NOMO-1 treated with dmso at 0.1 percent for 144 hours (cell line): ENCODE measurements around the gene INAFM1.

ENCODE experiments used
- DNase-seq: peaks from one replicate; lab custom pipeline; 2025; ENCODE audit not compliant: unreplicated experiment; lab: John Stamatoyannopoulos, UW

INAFM1 gene

DNA sequence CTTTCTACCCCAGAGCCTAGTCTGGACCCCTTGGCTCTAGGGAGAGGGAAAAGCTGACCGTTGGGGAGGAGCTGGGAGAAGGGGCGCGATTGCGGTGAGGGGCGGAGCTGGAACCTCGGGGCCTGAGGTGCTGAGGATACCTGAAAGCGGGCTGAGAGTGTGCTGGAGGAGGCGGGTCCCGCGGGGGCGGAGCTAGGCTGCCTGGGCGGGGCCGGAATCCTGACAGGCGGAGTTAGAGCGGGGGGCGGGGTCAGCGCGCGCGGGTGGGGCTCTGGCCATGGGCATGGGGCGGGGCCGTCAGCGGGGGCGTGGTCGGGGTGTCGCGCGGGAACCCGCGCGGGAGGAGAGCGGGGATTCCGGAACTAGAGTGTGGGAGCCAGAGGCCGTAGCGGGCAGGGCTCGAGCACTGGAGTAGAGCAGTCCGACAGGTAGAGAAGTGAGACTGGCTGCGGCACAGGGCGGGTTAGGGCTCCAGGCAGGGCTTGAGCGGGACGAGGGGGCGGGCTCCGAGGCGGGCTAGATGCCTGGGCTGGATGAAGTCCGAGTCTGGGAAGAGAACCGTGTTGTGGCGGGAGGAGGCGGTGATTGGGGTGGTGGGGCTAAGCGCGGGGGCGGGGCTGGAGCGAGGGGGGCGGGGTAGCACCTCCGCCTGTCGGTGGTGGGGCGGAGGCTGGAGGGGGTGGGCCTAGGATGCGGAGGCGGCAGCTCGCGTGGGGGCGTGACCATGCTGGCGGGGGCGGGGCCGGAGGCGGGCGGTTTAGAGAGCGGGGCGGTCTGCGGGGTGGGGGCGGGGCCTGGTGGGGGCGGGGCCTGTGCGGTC lies at the start of gene INAFM1:
INAFM1 (plus strand) TSS at position 815 of the 820 bp plus-strand sequence. CDS start 35 bp downstream, outside the sequence.
- DNase-seq: peak; percentile 98

DNA sequence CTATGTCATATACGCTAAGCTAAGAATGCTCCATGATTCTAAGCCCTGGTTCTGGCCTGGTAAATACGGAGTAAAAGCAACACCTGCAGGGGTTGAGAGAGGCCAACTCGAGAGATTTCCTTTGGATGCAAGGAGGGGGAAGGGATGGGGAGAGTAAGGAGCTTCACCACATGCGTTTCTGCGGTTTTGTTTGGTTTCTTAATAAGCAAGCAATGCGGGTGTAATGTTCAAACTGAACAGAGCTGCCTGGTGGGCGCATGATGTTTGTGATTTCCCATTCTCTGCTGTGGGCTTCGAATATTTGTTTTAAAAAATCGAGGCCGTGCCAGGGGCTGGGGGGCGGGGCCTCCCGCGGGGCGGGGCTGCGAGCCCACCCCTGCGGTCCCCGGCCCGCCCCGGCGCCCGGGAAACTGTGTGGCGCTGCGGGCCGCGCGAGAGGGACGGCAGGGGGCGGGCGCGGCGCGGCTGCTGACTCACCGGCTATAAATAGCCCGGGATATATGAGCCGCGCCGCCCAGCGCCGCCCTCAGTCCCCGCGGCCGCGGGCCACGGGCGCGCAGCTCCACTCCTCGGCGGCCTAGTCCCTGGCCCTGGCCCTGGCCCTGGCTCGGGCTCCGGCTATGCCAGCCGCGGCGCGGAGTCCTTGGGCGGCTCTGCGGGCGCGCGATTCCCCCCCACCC lies 48.8 kb upstream of the INAFM1 start:
- peak; percentile 55 for DNase-seq

DNA sequence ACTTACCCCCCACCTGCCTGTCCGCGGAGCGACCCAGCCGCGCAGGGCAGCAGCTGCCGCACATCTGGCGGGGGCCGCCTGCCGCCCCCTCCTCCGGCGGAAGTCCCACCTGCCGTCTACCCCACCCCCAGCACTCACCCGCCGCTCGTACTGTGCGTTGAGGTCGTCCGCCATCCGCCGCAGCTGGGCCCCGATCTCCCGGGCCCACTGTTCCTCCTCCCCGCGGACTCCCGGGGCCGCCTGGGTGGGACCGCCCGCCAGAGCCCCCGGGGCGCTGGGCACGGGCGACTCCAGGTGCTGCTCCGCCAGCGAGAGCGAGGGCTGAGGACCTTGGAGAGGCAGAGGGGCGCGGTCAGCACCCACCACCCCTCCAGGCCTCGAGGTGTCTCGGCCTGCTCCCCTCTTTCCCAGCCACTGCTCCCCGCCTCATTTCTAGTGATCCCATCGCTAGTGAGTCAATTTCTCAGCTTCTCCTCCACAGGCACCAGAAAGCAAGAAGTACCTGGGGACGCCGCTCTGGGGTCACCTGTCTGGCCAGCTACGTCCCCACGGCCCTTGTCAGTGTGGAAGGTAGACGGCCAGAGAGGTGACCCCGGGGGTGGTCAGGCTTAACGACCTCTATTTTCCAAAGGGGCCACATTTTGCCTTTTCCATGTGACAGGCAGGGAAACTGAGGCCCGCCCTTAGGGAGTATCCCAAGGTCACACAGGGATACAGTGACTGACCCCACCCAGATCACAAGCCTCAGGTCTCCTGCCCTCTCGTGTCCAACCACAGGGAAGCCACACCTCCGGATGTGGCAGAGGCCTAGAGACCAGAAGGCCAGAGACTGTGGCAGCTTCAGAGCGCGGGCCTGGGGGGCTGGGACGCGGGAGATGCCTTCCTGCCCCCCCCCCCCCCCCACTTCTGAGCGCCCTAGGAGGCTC lies 48.0 kb upstream of the INAFM1 start:
- peak; percentile 90 for DNase-seq

DNA sequence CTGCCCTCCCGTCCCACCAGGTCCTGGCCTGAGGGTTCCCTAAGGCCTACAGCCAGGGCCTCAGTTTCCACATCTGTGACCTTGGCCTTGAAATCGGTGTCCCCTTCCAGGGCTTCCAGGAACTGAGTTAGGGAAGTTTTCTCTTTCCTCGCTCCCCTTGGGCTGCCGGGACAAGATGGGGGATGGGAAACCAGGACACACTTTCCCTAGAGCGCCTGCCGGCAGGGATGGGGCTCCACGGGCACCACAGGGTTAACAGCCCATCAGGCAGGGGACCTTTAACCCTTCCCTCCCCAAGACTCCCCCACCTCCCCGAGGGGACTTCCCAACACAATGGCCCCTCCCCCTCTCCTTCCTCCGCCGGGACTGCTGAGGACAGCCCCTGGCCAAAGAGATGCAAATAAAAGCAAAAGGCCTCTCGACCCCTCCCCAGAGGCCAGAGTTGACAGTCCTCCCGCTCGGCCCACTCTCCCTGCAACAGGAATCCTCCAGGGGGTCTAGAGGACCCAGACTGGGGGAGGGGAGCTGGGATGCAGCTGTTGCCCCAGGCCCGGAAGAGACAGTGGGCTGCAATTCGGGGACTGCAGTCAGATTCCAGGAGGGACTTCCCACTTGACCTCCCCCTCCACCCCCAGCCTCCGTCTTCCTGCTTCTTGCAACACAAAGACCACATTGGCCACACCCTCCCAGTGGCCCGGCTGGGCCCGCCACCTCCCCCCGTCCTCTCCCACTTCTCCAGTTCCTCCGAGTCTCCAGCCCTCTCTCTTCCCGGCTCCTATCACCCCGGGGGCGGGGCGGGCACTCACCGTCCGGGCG lies 47.1 kb upstream of the INAFM1 start:
- peak; percentile 74 for DNase-seq

DNA sequence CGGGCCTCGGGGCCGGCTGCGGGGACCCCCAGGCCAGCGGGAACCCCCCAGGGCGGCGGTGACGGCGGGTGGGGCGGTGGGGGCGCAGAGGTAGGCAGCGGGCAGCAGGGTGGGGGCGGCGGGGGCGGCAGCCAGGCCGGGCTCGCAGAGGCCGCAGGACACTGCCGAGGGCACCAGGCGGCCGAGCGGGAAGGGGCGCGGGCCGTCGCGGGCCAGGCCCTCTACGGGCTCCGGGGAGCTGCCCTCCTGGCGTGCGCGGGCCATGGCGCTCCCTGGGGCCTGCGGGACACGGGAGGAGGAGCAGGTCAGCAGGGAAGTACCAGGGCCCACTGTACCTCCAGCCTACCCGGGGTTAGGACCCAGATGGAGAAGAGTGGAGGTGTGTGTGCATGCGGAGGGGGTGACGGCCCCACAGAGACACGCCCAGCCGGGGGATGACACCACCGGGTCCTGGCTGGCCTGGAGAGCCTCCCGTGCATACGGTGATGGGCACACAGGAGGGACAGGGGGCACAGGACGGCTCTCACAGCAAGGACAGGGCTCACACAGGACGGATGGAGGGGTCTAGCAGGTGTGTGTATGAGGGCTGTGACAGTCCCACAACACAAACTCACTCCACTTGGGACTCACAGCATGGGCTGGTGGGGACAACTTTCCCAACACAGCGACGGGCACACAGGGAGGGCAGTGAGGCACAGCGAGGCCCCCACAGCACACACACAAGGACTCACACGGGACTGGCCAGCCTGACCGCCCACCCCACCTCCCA lies 46.3 kb upstream of the INAFM1 start:
- DNase-seq: peak; percentile 69

DNA sequence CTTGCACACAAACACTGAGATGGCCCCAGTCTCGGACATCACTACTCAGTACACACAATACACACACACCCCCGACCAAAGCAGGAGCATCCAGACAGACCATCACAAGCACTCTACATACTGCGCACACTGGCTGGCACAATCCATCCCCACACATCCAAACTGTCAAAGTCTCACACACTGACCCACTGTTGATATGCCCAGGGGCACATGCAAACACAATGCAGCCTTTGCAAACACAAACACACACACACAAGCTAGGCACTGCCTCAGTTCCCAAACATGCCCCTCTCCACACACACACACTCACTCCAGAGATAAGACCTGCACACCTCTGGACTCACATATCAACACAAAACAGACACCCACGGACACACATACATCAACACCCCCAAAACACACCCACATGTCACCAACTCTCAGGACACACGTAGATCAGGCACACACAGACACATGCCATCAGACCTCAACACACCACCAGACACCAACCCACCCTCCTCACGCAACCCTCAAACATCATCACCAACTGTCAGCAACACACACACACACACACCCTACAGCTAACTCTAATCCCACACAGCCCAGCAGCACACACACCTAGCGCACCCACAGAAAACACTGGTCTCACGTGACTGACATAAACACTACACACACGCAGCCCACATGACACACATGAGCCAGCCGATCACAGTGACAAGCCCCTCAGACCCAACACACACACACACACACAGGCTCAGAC lies 45.6 kb upstream of the INAFM1 start:
- no peak for DNase-seq

DNA sequence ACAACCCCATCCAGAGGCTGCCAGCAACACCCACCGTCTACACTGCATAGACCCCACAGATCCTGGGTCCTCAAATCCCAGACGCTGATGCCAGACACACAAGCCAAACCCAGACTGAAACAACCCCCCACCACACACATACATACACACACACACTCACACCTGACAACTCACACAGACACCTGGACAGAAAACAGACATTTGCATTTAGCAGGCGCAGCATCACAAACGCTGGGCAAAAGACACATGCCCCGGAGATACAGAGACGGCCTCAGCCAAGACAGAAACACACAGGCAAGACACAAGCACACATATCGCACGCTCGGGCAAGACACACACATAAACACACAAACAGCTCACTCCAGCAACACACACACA lies 45.0 kb upstream of the INAFM1 start:
- DNase-seq: no peak

DNA sequence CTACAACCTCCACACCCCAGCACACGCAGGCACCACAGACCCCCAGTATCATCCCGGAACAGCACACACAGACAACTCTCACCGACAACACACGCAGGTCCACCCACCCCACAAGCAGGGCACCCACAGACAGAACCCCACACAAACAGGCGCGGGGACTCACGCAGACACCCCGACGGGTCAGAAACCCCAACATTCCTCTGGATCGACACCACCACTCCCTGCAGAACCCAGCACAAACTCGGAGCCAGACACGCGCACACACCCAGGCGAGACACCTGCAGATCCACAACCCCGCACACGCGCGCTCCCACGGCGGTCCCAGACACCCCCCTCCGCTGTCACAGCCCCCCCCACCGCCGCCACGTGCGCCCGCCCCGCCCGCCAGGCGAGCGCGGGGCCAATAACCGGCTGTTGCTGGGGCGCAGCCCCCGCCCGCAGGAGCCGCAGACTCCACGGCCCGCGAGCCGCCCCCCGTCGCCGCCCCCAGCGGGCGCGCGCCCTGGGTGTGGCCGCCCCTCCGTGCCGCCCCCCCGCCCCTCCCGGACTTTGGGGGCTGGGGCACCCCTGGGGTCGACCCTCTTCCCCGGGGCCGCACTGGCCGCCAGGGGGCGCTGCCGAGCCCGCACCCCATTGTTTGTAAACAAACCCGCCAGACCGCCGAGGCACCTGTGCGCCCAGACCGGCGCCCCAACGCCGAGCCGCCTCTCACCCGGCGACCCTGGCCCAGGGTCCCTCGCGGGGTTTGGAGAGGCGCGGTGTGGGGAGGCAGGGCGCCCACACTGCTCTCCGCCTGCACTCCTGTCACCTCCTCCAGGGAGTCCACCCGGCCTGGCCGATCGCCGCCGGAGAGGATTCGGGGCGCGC lies 44.4 kb upstream of the INAFM1 start:
- DNase-seq: no peak

DNA sequence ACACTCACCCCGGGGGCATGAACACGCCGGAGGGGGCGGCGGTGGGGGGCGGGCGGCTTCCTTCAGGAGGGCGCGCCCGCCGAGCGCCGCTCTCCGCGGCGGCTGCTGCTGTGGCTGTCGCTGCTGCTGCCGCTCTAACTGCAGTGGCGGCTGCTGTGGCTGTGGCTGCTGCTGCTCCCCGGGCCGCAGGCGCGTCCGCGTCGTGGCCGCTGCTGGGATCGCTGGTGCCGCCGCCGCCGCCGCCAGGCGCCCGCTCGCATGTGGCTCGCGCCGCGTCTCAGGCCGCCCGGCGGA lies 43.8 kb upstream of the INAFM1 start, which contains the start of gene BBC3:
BBC3 (minus strand) TSS at position 279 of the 294 bp plus-strand sequence. CDS start 2,768 bp downstream, outside the sequence.
- no peak for DNase-seq

DNA sequence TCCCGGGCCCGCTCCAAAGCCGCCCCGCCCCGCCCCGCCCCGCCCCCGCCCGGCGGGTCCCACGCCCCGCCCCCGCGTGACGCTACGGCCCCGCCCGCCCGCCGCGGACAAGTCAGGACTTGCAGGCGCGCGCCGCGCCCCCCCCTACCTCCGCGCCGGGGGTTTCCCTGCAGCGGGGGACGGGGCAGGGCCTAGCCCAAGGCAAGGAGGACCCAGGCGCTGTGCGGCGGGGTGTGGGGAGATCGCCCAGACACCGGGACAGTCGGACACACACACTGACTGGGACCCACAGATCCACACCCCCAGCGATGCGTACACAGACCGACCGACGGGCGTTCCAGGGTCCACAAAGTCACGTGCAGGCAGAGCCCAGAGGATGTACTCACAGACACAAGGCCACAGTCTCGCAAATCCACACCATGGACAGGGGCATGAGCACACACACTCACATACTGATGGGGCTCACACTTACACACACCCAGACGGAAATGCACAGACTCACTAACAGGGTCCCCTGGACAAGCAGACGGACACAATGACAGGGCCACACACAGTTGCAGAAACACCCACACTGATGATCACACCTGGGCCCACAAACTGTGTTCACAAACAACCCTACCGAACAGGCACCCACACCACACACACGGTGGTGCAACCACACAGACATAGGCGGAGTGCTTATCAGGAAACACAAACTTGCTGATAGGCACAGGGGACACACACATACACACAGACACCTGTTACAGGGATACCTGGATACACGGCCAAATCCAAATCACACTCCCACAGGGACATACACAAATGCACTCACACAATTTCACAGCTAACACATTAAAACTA lies 43.2 kb upstream of the INAFM1 start:
- peak; percentile 68 for DNase-seq

DNA sequence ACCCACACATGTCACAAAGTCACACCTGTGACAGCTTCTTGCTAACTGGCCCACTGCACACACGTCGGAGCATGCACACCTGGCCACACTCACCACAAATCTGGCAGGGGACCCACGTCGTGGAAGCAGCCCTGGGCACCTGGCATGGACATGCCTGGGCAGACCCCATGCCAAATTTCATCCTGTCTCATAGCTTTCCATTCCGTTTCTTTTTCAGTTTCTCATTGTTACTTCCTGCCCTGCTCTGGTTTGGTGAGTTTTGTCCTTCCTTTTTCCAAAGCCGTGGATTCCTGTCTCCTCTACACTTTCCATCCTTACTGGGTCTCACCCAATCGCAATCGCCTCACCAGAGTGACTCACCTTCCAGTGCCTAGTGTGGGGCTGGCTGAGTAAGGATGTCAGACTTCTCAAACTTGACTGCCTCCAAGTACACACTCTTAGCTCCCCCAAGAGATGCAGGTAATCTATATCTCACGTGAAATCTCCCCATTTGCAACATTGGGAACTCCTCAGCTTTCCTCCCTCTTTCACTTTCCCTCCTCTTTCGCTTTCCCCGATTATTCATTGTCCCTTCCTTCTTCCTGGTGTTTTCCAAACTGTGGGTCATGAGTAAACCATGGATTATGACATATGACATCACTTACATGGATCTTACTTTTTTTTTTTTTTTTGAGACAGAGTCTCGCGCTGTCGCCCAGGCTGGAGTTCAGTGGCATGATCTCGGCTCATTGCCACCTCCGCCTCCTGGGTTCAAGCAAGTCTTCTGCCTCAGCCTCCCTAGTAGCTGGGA lies 42.1 kb upstream of the INAFM1 start:
- no peak for DNase-seq

DNA sequence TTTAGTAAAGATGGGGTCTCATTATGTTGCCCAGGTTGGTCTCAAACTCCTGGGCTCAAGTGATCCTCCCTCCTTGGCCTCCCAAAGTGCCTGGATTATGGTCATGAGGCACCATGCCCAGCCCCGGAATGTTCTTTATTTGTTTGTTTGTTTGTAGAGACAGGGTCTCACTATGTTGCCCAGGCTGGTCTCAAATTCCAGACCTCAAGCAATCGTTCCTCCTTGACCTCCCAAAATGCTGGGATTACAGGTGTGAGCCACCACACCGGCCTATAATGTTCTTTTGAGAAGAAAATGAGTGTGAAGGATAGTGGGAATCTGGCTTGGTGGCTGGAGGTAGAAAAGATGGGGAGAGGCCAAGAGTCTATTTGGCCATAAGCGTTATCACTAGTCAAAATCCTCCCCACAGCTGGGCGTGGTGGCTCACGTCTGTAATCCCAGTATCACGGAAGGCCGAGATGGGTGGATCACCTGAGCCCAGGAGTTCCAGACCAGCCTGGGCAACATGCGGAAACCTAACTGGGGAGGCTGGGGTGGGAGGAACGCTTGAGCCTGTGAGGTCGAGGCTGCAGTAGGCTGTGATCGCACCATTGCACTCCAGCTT lies 38.5 kb upstream of the INAFM1 start:
- no peak for DNase-seq

DNA sequence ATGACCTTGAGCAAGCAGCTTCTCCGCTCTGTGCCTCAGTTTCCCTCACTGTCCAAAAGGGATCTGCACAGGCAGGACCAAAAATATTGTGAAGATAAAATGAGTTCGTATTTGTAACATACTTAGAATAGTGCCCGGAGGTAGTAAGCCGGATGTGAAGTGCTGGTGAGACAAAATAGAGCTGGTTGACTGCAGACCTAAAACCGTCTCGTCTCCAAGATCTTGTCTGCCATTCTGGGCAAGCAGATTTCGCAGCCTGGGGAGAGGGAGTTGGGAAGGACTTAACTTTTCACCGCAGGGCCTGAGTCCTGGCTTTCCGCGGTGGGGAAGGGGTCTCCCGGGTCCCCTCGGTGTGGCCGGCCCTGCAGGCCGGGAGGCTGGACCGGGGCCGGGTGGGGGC lies 35.5 kb upstream of the INAFM1 start:
- DNase-seq: no peak

DNA sequence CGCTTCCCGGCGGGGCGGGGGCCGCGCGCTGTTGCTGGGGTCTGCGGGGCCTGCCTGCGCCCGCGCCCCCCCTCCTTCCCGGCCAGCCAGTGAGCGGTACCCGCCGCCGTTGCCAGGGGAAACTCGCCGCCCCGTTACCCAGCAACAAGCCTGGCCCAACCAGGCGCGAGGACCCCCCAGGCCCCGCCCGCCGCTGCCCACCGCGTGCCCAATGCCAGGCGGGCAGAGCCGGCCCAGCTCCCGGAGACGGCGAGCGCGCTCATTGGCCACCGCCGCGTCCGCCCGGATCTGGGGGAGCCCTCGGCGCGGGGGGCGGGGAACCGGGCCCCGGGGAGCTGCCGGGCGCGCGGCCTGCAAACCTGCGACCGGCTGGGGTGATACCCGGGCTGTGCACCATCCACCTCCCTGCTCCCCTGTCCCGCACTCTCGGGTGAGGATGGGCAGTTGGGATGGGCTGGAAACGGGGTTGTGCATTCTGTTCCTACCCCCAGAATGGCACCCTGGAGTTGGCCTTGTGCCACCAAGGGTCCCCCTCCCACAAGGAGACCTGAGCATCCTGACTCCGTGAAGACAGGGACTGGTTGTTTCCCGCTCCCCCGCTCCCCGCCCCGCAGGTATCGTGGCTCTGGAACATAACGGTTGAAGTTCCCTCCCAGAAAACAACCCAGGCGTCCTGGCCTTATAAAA lies 34.9 kb upstream of the INAFM1 start:
- DNase-seq: no peak

DNA sequence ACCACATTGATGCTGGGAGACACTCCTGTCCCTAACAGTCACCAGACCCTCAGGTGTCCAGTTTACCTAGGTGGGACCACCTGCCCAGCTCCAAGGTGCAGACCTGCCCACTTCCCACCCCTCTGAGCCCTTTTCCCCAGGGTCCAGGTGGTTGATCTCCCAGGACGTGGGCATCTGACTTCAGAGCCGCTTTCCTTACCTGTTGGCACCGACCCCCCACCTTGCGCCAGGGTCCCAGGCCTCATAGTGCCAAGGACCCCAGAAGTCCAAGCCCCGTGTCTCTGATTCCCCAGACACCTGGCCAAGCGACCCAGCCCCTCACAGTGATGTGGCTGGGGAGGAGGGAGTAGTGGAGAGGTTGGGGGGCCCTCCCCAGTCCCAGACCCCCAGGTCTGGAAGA lies 34.1 kb upstream of the INAFM1 start:
- DNase-seq: no peak
